Tibial nerve (tissue), 4 donors: ENCODE results near the gene TAS2R20. TPM values are rescaled to one million over a fixed set of nuclear protein-coding genes. Genes with fewer than 3 reads are reported as not detected.

ENCODE experiments used
- DNase-seq, 2 donors: peaks; one replicate each; pipeline ENCODE4 v3.0.0-alpha.2; 2019; ENCODE audit warnings: low spot score in 2 of 2
- H3K27ac ChIP-seq, 4 donors: fragments of 200-600 bp; sonication (generic) in 3 of 4; one replicate each; pipeline ENCODE4 v1.5.1; 2017 to 2019; ENCODE audit warnings: mild to moderate bottlenecking in 1 of 4
- H3K27me3 ChIP-seq, 2 donors: fragments of 200-600 bp; sonication (generic) in 1 of 2; one replicate each; pipeline versions ENCODE4 v1.5.1 to v1.6.0; 2017 to 2019
- H3K36me3 ChIP-seq, 3 donors: fragments of 200-600 bp; sonication (generic); one replicate each; pipeline ENCODE4 v1.5.1; 2018 to 2019
- H3K4me1 ChIP-seq, 4 donors: fragments of 200-600 bp; sonication (generic) in 3 of 4; one replicate each; pipeline ENCODE4 v1.5.1; 2017 to 2019
- H3K4me3 ChIP-seq, 4 donors: fragments of 200-600 bp; sonication (generic) in 3 of 4; one replicate each; pipeline ENCODE4 v1.5.1; 2017 to 2019; ENCODE audit warnings: mild to moderate bottlenecking in 1 of 4, moderate library complexity in 1 of 4
- H3K9me3 ChIP-seq, 4 donors: fragments of 200-600 bp; sonication (generic) in 3 of 4; one replicate each; pipeline ENCODE4 v1.5.1; 2017 to 2019
- EP300 ChIP-seq, 2 donors: sonication (generic); formaldehyde crosslinking; IDR thresholded peaks; one replicate each; pipeline ENCODE4 v1.6.1; 2017; ENCODE audit warnings: antibody characterized with exemption in 2 of 2, mild to moderate bottlenecking in 1 of 2
- POLR2A ChIP-seq, 2 donors: fragments of 450-650 bp; IDR thresholded peaks; one replicate each; pipeline ENCODE4 v1.6.1; 2017; ENCODE audit warnings: antibody characterized with exemption in 2 of 2, mild to moderate bottlenecking in 2 of 2, moderate library complexity in 2 of 2
- WGBS, 2 donors: methylation state at CpG; one replicate each; pipeline ENCODE4 v1.1.5; 2018; 5-methylcytosine and 5-hydroxymethylcytosine counted together
- total RNA-seq, 4 donors: library from RNA; depleted of rRNA; stranded (reverse); fragments of >200 nt; gene quantifications; one replicate each; pipeline ENCODE4 v1.1.0, GENCODE V29; 2016
- TF ChIP-seq, protein P1 (sequence below), 5 experiments: fragments of 200-600 bp in 3 of 5; fragments of 450-650 bp in 2 of 5; sonication (generic) in 3 of 5; IDR thresholded peaks; one replicate each; pipeline ENCODE4 v1.5.1; 2016 to 2019; ENCODE audit warnings: antibody characterized with exemption in 5 of 5, mild to moderate bottlenecking in 3 of 5, moderate library complexity in 2 of 5

Gene TAS2R20
- total RNA-seq, 4 donors from 2014 or later, result 1.4 to 8.4 (median 5.9) TPM

DNA sequence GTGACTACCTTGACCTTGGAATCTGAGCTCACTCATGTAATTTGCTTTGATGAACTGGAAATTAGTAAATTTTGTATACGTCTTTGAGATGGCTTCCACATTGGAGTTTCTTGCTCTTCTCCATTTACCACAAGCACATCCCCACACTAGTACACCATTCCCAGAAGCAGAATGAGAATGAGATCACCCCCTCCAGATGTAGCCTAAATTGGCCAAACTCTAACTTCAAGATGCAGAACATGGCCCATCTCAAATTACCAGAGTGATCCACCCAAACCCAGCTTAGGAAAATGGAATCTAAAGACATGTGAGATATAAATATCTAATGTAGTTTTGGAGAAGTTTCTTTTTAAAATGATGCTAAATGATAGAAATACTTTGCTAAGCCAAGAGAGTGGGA lies 9.5 kb upstream of the TAS2R20 start:
- Histone ChIP-seq H3K27me3 (no peaks in the 10 kb centered on the region), H3K9me3 (no peaks in the 10 kb centered on the region), H3K4me3 (no peak overlapping the region), H3K36me3 (no peaks in the 10 kb centered on the region), H3K4me1 (no peaks in the 10 kb centered on the region), H3K27ac (no peak overlapping the region)
- no peak for TF ChIP-seq EP300 (IDR thresholded peaks at IDR 0.05)
- TF ChIP-seq, protein P1, sequence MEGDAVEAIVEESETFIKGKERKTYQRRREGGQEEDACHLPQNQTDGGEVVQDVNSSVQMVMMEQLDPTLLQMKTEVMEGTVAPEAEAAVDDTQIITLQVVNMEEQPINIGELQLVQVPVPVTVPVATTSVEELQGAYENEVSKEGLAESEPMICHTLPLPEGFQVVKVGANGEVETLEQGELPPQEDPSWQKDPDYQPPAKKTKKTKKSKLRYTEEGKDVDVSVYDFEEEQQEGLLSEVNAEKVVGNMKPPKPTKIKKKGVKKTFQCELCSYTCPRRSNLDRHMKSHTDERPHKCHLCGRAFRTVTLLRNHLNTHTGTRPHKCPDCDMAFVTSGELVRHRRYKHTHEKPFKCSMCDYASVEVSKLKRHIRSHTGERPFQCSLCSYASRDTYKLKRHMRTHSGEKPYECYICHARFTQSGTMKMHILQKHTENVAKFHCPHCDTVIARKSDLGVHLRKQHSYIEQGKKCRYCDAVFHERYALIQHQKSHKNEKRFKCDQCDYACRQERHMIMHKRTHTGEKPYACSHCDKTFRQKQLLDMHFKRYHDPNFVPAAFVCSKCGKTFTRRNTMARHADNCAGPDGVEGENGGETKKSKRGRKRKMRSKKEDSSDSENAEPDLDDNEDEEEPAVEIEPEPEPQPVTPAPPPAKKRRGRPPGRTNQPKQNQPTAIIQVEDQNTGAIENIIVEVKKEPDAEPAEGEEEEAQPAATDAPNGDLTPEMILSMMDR (IDR thresholded peaks at IDR 0.05), result no peak
- no peak for TF ChIP-seq POLR2A (IDR thresholded peaks at IDR 0.05)
- no peak for DNase-seq
- WGBS, 2 donors, result 100% methylated on average over 1 of the region's 1 CpG

DNA sequence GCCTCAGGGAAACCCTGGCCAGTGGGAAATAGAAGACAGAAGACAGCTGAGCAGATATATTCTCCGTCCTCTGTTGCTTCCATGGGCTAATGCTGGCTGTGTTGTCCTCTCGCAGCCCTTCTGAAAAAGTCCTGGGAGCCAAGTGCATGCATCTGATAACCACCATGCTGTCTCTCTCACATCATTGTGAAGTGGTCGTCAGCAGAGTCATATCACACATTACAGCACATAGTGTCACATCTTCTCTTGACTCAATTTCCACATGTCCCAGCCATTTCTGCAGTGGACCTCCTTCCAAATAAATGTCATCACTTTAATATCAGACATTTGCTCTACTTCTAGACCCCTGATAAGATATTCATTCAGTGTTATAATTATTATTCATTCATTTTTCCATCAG lies 3.8 kb downstream of the TAS2R20 start:
- TF ChIP-seq, protein P1 (IDR thresholded peaks at IDR 0.05), result no peak
- TF ChIP-seq POLR2A (IDR thresholded peaks at IDR 0.05), result no peak
- no peak for TF ChIP-seq EP300 (IDR thresholded peaks at IDR 0.05)
- H3K27ac ChIP-seq, result no peak overlapping the region
- H3K36me3 ChIP-seq, result peaks cover 0 to 38% (median 0%) of the 10 kb centered on the region in 3 donors
- 93 to 96% methylated on average over 3 of the region's 3 CpGs for WGBS, 2 donors
- H3K4me1 ChIP-seq, result no peaks in the 10 kb centered on the region
- no peaks in the 10 kb centered on the region for H3K9me3 ChIP-seq
- no peaks in the 10 kb centered on the region for H3K27me3 ChIP-seq
- no peak for DNase-seq
- no peak overlapping the region for H3K4me3 ChIP-seq

DNA sequence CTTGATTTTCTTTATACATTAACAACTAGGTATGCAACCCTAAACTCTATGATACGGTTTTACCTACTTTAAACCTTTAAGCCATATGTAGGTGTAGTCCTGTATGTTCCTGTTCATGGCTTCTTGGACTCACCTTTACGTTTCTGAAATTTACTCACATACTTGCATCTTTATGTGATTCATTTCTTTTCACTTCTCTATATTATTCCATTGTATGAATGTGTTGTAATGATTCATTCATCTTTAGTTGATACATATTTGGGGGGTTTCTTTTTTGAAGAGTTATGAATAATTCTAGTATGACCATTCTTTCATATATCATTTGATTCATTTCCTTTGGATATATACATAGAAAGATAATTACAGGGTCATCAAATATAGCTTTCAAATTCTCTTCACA lies 9.0 kb downstream of the TAS2R20 start:
- TF ChIP-seq EP300 (IDR thresholded peaks at IDR 0.05) (no peak), POLR2A (IDR thresholded peaks at IDR 0.05) (no peak)
- TF ChIP-seq, protein P1 (IDR thresholded peaks at IDR 0.05), result no peak
- WGBS, 2 donors, result 96 to 98% methylated on average over 2 of the region's 2 CpGs
- Histone ChIP-seq H3K27ac (no peak overlapping the region), H3K9me3 (no peaks in the 10 kb centered on the region), H3K4me1 (no peaks in the 10 kb centered on the region), H3K4me3 (no peak overlapping the region), H3K27me3 (no peaks in the 10 kb centered on the region), H3K36me3 (peaks cover 0 to 29% (median 0%) of the 10 kb centered on the region in 3 donors)
- DNase-seq, result no peak

DNA sequence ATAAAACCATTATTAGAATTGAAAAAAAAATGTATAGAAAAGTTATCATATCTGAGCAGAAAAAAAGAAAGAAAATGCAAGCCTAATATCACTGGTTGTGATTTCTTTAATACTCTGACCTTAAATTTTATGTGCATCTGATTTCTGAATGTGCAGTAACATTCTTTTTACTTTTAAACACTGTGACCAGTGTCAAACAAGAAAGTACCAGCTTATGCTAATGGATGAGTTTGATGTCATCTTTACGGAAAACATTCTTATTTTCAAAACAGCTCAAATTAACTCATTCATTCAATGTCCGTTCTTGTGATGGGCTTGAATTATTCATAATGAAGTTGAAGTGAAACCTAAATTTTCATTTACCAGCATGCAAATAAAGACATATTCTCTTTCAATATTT lies 11.3 kb downstream of the TAS2R20 start, which contains the start of gene TAS2R50:
Gene TAS2R50 (minus strand): TSS at position 101 of the 400 bp plus-strand sequence. CDS start 52 bp downstream, at position 49.
- WGBS, 2 donors, result 30 to 33% methylated on average over 2 of the region's 2 CpGs
- no peak for DNase-seq
- no peaks in the 10 kb centered on the region for H3K27me3 ChIP-seq
- no peak within 1 kb of the TSS for H3K27ac ChIP-seq
- no peaks in the 10 kb centered on the region for H3K4me1 ChIP-seq
- TF ChIP-seq, protein P1 (IDR thresholded peaks at IDR 0.05), result no peak
- TF ChIP-seq POLR2A (IDR thresholded peaks at IDR 0.05) (no peak), EP300 (IDR thresholded peaks at IDR 0.05) (no peak)
- H3K36me3 ChIP-seq, result peaks cover 0 to 12% (median 0%) of the 10 kb centered on the region in 3 donors
- no peaks in the 10 kb centered on the region for H3K9me3 ChIP-seq
- no peak within 1 kb of the TSS for H3K4me3 ChIP-seq

DNA sequence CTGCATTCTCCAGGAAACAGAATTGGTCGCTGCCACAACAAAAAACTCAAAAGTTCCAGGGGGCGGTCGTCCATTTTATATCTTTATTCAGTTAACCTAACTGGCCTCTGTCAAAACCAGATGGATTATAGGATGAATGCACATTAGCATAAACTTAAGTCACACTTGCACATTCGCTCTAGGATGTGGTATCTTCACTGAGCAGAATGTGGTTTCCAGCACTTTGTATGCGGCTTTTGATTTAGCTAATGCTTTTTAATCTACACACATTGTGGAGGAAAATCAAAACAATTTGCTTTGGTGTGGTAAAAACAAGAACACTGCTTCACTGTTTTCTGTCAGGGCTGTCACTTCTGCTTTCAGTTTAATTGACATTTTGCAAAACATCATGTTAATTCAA lies 15.9 kb downstream of the TAS2R20 start:
- Histone ChIP-seq H3K9me3 (no peaks in the 10 kb centered on the region), H3K36me3 (no peaks in the 10 kb centered on the region), H3K27me3 (no peaks in the 10 kb centered on the region), H3K27ac (no peak overlapping the region), H3K4me3 (no peak overlapping the region), H3K4me1 (no peaks in the 10 kb centered on the region)
- TF ChIP-seq EP300 (IDR thresholded peaks at IDR 0.05), result no peak
- TF ChIP-seq, protein P1 (IDR thresholded peaks at IDR 0.05), result no peak
- 83 to 87% methylated on average over 5 of the region's 5 CpGs for WGBS, 2 donors
- DNase-seq, result no peak
